ENCODE measurements around the gene RSBN1. TPM values are rescaled to one million over a fixed set of nuclear protein-coding genes. Genes with fewer than 3 reads are reported as not detected.
"Not testable (repeated sequence)": the region's sequence is repeated elsewhere in the genome, so short reads cannot be mapped to it uniquely, and the experiment has no call there.

RSBN1 gene
- total RNA-seq, 1 donor from 2014 or later = 21.5 TPM

DNA sequence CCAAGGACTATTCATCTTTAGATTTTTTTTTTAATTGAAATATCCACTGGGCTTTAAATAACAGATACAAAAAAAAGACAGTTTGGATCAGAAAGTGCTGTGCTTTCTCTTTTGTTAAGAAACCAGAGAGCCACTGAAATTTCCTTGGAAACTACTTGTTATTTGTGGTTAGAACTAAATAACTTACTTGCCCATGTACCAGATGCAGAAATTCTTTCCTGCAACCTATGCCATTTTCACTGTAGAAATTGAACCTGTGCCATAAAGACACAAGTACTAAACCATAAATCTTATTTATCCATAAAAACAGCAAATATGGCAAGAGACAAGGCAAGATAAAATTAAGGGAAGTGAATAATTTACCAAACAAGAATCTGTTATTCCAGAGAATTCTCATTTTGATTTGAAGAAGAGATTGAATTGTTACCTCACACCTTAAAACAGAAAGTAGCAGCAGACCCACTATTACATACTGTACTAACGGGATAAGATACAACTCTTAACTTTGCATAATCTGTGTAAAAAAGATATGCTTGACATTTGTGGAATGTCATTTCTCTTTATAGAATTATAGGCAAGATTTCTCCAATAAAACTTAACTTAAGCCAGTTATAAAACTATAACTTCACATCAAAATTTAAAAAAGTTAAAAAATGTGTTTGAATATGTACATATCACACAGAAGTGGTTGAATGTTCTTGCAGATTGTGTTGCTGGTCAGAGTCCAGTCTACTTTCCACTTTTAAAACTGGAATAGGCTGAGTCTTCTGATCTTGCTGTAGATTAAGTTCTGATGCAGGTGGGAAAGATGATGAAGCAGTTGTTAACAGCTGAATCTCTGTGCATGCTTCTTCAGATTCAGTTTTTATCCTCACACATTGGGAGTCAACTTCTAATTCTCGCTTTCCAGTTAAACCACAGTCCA is 46.7 kb downstream of the RSBN1 start:
- H3K4me1 Mint-ChIP-seq (ENCODE audit: low read depth) = peaks cover 44% of the 10 kb centered on the region
- DNase-seq (ENCODE audit: low spot score) = no peak
- H3K4me3 Mint-ChIP-seq (ENCODE audit: low read depth) = no peak overlapping the region
- no peaks in the 10 kb centered on the region for H3K27me3 Mint-ChIP-seq (ENCODE audit: low read depth)
- no peaks in the 10 kb centered on the region for H3K9me3 Mint-ChIP-seq
- no peak overlapping the region for H3K27ac Mint-ChIP-seq
- intact Hi-C loops (cut with micrococcal nuclease) = no loop called here
- peaks cover 70% of the 10 kb centered on the region for H3K36me3 Mint-ChIP-seq (ENCODE audit: low read depth)

DNA sequence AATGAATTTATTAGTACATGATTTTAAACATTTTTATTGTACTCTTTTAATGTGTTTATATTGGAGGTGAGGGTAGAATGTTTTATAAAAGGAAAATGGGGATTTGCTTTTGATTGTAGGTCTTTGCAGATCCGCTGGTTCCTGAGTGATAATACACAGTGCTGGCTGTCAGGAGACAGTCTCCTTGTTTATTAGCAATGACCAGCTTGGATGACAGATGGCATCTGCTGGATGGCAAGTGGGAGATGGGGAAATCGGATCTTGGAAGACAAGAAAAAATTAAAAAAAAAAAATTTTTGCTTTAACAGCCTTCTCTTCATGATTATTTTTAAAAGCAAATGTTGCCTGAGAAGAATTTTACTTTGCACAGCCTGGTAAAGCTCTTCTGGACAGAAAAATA is 48.6 kb downstream of the RSBN1 start:
- peaks cover 53% of the 10 kb centered on the region for H3K36me3 Mint-ChIP-seq (ENCODE audit: low read depth)
- intact Hi-C loops (cut with micrococcal nuclease) = no loop called here
- H3K27me3 Mint-ChIP-seq (ENCODE audit: low read depth) = no peaks in the 10 kb centered on the region
- no peak overlapping the region for H3K4me3 Mint-ChIP-seq (ENCODE audit: low read depth)
- no peak overlapping the region for H3K27ac Mint-ChIP-seq
- DNase-seq (ENCODE audit: low spot score) = no peak
- no peaks in the 10 kb centered on the region for H3K9me3 Mint-ChIP-seq
- H3K4me1 Mint-ChIP-seq (ENCODE audit: low read depth) = peaks cover 34% of the 10 kb centered on the region

DNA sequence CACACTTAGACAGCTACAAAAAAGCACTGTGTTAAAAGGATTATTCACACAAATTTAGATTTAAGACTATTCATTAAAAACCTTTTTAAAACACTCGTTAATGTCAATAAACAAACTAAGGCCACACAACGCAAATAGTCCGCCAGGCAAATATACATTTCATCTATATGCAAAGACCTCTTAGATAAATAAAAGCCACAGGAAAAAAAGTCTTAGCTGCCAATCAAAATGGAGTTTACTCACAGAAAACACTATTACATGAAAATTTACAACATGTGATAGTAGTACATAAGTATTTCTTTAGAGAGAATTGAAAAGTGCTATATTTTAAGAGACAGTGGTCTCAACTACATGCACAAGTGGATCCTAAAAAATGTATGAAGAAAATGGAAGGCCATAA is 50.3 kb downstream of the RSBN1 start:
- intact Hi-C loops (cut with micrococcal nuclease) = loop anchor here (2.0 kb wide), 1 partner anchor 25 kb away; no protein-coding TSS in a partner anchor
- Mint-ChIP-seq H3K4me1 (ENCODE audit: low read depth) (peaks cover 29% of the 10 kb centered on the region), H3K9me3 (no peaks in the 10 kb centered on the region), H3K36me3 (ENCODE audit: low read depth) (peaks cover 44% of the 10 kb centered on the region), H3K27ac (no peak overlapping the region), H3K27me3 (ENCODE audit: low read depth) (no peaks in the 10 kb centered on the region), H3K4me3 (ENCODE audit: low read depth) (no peak overlapping the region)
- no peak for DNase-seq (ENCODE audit: low spot score)

DNA sequence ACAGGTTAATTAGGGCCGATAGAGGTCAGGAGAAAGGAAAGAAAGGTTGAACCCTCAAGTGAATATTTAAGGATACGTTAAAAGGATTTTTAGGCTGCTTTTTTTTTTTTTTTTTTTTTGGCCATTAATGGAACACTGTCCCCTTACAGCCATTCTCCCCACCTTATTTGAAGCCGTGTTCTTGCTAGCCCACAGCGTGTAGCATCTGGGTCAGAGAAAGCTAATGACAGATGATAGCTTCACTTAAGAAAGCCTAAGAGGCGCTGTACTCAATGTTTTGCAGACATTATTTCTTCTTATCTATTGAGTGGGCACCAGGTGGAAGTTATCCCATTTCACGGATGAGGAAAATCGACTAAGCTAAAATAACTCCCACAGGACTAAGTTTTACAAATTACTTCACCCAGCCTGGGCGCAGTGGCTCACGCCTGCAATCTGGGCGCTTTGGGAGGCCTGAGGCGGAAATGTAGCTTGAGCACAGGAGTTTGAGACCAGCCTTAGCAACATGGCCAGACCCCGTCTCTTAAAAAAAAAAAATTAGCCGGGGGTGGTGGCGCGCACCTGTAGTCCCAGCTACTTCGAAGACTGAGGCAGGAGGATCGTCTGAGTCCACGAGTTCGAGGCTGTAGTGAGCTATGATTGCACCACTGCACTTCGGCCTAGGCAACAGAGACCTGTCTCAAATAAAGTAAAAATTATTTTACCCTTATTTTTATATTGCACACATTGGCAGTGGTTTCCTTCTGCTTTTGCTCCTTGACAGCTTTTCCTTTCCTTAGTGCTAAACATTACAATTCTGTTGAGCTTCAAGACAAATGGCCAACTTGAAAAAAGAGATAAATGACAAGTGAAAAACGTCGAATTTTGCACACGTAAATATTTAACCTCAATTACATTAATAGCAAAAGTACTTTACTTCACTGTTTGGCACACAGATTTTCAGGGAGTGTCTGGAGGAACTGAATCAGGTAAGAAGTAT is 51.9 kb downstream of the RSBN1 start:
- H3K4me1 Mint-ChIP-seq (ENCODE audit: low read depth) = peaks cover 28% of the 10 kb centered on the region
- H3K36me3 Mint-ChIP-seq (ENCODE audit: low read depth) = peaks cover 44% of the 10 kb centered on the region
- H3K27me3 Mint-ChIP-seq (ENCODE audit: low read depth) = no peaks in the 10 kb centered on the region
- DNase-seq (ENCODE audit: low spot score) = no peak
- H3K9me3 Mint-ChIP-seq = no peaks in the 10 kb centered on the region
- peak overlapping the region; percentile 95 for H3K27ac Mint-ChIP-seq
- H3K4me3 Mint-ChIP-seq (ENCODE audit: low read depth) = peak overlapping the region; percentile 95
- intact Hi-C loops (cut with micrococcal nuclease) = loop anchor here (2.0 kb wide), 1 partner anchor 26 kb away; no protein-coding TSS in a partner anchor

DNA sequence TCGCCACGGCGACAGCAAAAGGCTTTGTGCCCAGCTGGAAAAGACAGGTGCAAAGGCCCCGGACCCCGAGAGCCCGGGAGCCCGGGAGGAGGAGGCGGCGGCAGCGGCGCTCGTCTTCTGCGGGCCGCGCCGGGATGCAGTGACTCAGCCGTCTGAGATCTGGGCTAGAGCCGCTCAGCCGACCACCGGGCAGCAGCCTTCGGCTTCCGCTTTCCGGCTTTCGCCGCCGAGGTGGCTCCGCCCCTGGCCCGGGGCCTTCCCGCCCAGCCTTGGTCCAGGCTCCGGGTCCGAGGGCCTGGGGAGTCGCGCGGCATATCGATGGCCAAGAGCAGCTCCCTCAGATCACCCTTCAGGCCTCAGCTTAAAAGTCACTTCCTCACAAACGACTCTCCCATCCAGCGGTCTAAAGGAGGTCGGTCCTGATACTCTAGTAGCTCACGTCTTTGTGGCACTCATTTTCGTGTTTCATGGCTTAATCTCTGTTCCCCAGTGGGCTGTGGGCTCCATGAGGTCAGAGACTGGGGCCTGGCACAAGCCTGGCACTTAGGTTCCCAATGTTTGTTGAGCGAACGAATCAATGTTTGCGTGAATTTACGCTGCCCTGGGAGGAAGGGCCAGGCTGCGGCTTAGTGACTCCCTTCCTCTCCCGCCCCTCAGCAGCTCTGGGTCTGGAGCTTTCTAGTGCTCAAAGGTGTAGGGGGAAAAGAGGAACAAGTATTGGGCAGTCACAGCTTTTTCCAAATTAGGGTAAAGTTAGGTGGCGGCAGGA is 52.8 kb downstream of the RSBN1 start, which contains the start of gene PHTF1:
PHTF1 (minus strand) TSS at position 154 of the 769 bp plus-strand sequence. CDS start 783 bp downstream, outside the sequence.
- H3K27ac Mint-ChIP-seq = peak within 1 kb of the TSS; percentile 95
- peak; percentile 54 for DNase-seq (ENCODE audit: low spot score)
- H3K4me3 Mint-ChIP-seq (ENCODE audit: low read depth) = peak within 1 kb of the TSS; percentile 95
- no peaks in the 10 kb centered on the region for H3K27me3 Mint-ChIP-seq (ENCODE audit: low read depth)
- peaks cover 42% of the 10 kb centered on the region for H3K36me3 Mint-ChIP-seq (ENCODE audit: low read depth)
- H3K4me1 Mint-ChIP-seq (ENCODE audit: low read depth) = peaks cover 25% of the 10 kb centered on the region
- no peaks in the 10 kb centered on the region for H3K9me3 Mint-ChIP-seq
- intact Hi-C loops (cut with micrococcal nuclease) = loop anchor here (2.0 to 5.0 kb wide), 5 partner anchors 27 to 617 kb away; partner anchors contain the start of gene RSBN1

DNA sequence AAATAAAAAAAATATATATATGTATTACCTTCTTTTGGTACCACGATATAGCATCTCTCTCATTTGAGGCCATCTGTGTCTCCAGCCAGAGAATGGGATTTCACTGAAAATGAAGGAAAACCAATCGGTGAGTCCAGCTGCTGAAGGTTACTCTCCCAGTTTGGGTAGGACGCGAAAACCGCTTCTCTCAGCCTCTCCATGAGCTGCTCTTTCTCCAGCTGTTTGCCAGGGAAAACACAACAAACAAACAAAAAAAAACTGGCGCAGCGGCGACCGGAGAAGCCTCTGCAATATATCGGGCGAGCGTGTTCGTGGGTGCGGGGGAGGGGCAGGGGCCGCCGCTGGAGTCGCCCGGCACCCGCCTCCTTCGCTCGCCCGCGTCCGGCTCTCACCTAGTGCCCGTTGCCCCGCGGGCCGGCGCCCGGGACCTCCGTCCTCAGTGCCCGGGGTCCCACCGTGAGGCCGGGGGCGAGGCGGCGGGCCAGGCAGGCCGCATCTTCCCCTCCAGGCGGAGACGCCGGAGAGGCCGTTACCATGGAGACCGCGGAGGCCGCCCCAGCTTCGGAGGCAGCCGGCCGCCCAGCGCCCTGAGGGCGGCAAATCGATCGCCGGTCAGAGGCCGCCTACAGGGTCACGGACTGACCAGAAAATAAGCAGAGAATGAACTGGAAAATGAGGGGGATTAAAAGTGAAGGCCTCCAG is 53.5 kb downstream of the RSBN1 start:
- Mint-ChIP-seq H3K4me3 (ENCODE audit: low read depth) (peak overlapping the region; percentile 95), H3K27ac (peak overlapping the region; percentile 95), H3K9me3 (no peaks in the 10 kb centered on the region), H3K4me1 (ENCODE audit: low read depth) (peaks cover 25% of the 10 kb centered on the region), H3K36me3 (ENCODE audit: low read depth) (peaks cover 44% of the 10 kb centered on the region), H3K27me3 (ENCODE audit: low read depth) (no peaks in the 10 kb centered on the region)
- intact Hi-C loops (cut with micrococcal nuclease) = loop anchor here (2.0 to 5.0 kb wide), 4 partner anchors 44 to 616 kb away; partner anchors contain the start of gene RSBN1
- peak; percentile 61 for DNase-seq (ENCODE audit: low spot score)

DNA sequence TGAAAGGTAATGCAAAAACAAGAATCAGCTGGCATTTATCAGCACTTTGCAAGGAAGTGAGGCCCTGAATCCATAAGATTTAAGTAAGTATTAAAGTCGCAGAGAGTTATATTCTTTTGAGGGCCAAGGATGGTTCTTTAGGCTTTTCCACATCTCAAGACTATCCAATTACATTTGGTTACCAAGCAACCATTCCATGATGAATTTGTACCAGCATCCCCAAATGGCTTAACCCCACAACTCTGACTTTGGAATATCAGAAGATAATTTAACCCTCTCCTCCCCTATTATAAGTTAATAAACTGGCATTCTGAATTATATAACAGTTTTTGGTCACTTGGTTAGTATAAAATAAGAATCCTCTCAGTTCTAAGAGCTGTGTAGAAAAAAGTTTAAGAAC is 55.8 kb downstream of the RSBN1 start:
- H3K27ac Mint-ChIP-seq = no peak overlapping the region
- no peaks in the 10 kb centered on the region for H3K9me3 Mint-ChIP-seq
- peaks cover 25% of the 10 kb centered on the region for H3K4me1 Mint-ChIP-seq (ENCODE audit: low read depth)
- peak overlapping the region; percentile 11 for H3K4me3 Mint-ChIP-seq (ENCODE audit: low read depth)
- no peaks in the 10 kb centered on the region for H3K27me3 Mint-ChIP-seq (ENCODE audit: low read depth)
- peaks cover 52% of the 10 kb centered on the region for H3K36me3 Mint-ChIP-seq (ENCODE audit: low read depth)
- intact Hi-C loops (cut with micrococcal nuclease) = loop anchor here (5.0 kb wide), 2 partner anchors 46 to 176 kb away; no protein-coding TSS in a partner anchor
- DNase-seq (ENCODE audit: low spot score) = no peak

DNA sequence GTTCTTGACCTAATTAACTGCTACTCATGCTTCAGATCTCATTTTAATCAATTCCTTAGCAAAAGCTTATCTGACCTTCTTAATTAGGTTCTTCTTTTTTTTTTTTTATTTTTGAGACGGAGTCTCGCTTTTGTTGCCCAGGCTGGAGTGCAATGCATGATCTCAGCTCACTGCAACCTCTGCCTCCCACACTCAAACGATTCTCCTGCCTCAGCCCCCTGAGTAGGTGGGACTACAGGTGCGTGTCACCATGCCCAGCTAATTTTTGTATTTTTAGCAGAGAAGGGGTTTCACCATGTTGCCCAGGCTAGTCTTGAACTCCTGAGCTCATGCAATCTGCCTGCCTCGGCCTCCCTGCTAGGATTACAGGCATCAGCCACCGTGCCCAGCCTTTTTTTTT is 58.9 kb downstream of the RSBN1 start:
- DNase-seq (ENCODE audit: low spot score); H3K27ac Mint-ChIP-seq; H3K9me3 Mint-ChIP-seq; H3K27me3 Mint-ChIP-seq (ENCODE audit: low read depth); H3K4me3 Mint-ChIP-seq (ENCODE audit: low read depth); intact Hi-C loops (cut with micrococcal nuclease): not testable (repeated sequence)
- Mint-ChIP-seq H3K36me3 (ENCODE audit: low read depth) (peaks cover 65% of the 10 kb centered on the region), H3K4me1 (ENCODE audit: low read depth) (peaks cover 18% of the 10 kb centered on the region)

DNA sequence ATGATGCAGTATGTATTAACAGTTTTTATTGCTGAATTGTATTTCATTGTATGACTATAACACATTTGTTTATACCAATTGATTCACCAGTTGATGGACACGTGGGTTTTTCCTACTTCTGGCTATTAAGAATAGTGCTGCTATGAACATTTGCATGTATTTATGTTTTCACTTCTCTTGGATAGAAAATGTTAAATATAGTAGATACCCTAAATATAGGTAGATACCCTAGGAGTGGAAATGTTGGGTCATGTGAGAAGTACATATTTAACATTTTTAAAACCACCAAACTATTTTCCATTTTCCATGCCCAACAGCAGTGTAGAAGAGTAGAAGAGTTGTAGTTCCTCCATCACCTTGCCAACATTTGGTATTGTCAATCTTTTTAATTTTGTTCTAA is 60.8 kb downstream of the RSBN1 start:
- peaks cover 12% of the 10 kb centered on the region for H3K4me1 Mint-ChIP-seq (ENCODE audit: low read depth)
- H3K4me3 Mint-ChIP-seq (ENCODE audit: low read depth) = no peak overlapping the region
- H3K9me3 Mint-ChIP-seq = no peaks in the 10 kb centered on the region
- no peak for DNase-seq (ENCODE audit: low spot score)
- H3K27me3 Mint-ChIP-seq (ENCODE audit: low read depth) = no peaks in the 10 kb centered on the region
- no peak overlapping the region for H3K27ac Mint-ChIP-seq
- H3K36me3 Mint-ChIP-seq (ENCODE audit: low read depth) = peaks cover 63% of the 10 kb centered on the region
- intact Hi-C loops (cut with micrococcal nuclease) = no loop called here

DNA sequence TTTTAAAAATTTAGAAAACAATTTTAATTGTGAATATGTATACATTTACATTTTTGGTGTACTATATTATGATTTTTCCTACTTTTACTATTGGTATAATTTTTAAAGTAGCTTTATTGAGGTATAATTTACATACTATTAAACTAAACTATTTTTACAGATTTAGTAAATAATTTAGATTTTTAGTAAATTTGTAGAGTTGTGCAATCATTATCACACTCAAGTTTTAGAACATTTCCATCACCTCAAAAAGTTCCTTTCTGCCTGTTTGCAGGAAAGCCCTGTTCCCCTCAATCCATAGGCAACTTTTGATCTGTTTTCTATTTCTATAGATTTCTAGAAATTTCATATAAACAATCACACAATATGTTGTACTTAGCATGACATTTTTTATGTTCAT is 61.2 kb downstream of the RSBN1 start:
- Mint-ChIP-seq H3K27me3 (ENCODE audit: low read depth) (no peaks in the 10 kb centered on the region), H3K27ac (no peak overlapping the region), H3K9me3 (no peaks in the 10 kb centered on the region), H3K36me3 (ENCODE audit: low read depth) (peaks cover 59% of the 10 kb centered on the region), H3K4me3 (ENCODE audit: low read depth) (no peak overlapping the region), H3K4me1 (ENCODE audit: low read depth) (peaks cover 8% of the 10 kb centered on the region)
- no peak for DNase-seq (ENCODE audit: low spot score)
- intact Hi-C loops (cut with micrococcal nuclease) = no loop called here

DNA sequence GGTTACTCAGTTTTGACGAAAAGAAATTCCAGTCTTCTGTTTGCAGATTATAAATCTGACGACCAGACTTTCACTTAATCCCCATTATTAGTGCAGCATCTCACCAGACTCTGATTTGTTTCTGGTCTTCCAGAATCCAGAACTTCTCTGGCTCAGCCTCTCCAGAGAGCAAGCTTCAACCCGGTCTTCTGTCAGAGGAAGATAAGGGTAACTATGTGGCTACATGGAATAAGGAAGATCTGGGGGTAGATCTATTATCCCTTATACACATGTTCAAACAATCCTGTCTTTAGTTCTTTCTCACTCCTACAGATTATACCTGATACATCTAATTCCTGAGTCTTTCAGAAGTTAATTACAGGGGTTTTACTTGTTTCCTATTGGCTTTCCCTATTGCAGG is 62.9 kb downstream of the RSBN1 start:
- Mint-ChIP-seq H3K27ac (no peak overlapping the region), H3K9me3 (no peaks in the 10 kb centered on the region), H3K27me3 (ENCODE audit: low read depth) (no peaks in the 10 kb centered on the region), H3K36me3 (ENCODE audit: low read depth) (peaks cover 46% of the 10 kb centered on the region), H3K4me1 (ENCODE audit: low read depth) (peaks cover 6% of the 10 kb centered on the region), H3K4me3 (ENCODE audit: low read depth) (no peak overlapping the region)
- DNase-seq (ENCODE audit: low spot score) = no peak
- intact Hi-C loops (cut with micrococcal nuclease) = no loop called here
